GM18873 (cell line): ENCODE results near the gene SFTA2.
"Not testable (repeated sequence)": the region's sequence is repeated elsewhere in the genome, so short reads cannot be mapped to it uniquely, and the experiment has no call there.

ENCODE experiments used
- ATAC-seq: cut with Tn5 transposase; IDR thresholded peaks from one replicate; pipeline ENCODE4 v1.9.1; 2021; ENCODE audit warnings: mild to moderate bottlenecking, moderate library complexity, moderate number of reproducible peaks; ENCODE audit not compliant: unreplicated experiment, low FRiP score

SFTA2 gene

DNA sequence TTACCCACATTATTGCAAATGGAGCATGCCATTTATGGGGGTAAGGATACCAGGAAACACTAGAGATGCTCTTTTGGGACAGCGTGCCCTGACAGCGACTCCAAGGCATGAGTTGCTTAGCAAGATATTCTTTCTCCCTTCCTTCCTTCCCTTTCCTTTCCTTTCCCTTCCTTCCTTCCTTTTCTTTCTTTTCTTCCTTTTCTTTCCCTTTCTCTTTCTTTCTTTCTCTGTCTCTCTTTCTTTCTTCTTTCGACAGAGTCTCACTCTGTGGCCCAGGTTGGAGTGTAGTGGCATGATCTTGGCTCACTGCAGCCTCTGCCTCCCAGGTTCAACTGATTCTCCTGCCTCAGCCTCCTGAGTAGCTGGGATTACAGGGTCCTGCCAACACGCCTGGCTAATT is 12.1 kb upstream of the SFTA2 start:
- ATAC-seq = no peak

DNA sequence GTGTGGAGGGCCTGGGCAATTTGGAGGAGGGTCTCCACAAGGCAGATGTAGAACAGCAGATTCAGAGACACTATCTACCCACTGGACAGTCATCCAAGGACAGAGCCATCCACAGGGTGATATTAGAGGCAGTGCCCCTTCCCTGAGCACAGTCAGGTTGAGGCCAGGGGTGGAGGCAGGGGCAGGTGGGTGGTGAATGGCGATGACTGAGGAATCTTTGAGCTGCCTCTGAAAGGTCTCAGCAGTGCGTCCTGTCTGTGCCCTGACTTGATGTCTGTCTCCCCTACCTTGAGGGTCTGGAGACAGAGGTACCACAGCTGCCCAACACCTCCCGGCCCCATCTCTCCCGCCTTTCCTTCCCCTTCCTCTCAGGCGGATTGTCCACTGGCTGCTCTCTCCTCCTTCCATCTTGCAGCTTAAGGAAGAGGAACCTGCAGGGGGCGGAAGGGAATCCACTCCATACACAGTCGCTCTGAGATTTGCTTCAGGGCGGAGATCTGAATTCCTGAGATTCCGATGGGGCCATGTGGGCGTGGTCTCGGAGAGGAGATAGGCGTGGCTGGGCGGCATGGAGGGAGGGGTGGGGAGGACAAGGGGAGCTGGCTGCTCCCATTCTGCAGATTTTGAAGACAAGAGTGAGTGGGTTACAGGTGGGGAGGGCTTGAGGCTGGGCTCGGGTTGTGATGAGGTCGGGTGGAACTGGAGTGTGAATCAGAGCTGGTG is 10.5 kb upstream of the SFTA2 start:
- ATAC-seq = no peak

DNA sequence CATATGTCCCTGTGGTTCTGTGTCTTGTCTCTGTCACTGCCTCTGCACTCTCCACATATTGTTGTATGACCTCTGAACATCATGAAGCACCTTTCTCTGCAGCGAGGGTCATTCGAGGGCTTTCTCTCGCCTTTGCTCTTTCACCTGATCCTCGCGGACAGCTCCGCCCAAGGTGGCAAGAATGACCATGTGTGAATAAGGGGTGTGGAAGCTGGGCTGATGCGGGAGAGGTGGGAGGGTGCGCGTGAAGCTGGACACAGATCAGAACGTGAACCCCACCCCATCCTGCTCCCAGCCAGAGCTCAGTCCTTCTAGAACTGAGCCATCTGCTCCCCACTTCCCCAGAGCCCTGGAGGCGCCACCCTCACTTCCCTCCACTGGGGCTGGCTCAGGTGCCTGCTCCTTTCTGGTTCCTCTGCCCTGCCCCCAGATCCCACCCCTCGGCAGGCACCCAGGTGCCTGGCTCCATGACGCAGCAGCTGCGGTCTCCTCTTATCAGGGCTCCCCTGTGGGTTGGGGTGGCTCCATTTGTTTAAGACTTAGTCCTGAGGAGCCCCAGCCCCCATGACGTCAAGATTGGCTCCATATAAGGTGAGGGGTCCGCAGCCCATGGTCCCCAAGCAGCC is 8.5 kb upstream of the SFTA2 start, which contains the start of gene MUCL3:
Gene MUCL3, plus strand, starts transcription at position 613 of the 626 bp plus-strand sequence. CDS start 27 bp downstream, outside the sequence.
- ATAC-seq = no peak

DNA sequence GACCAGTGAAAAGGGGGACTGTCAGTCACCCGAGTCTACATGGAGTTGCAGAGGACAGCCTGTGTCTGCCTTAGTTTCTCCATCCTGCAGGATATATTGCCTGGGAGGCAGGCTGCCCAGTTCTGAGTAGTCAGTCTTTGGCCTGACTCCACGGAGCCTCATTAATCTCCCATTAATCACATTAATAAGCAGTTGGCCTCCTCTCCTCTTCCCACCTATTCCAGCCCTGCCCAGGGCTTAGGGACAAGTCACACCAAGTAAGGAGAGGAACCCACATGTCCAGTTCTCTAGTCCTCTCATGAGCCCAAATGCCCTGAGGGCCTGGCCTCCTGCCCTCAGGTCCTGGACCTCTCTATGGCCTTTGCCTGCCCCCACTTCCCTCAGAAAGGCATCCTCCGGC is 7.5 kb upstream of the SFTA2 start:
- ATAC-seq = no peak

DNA sequence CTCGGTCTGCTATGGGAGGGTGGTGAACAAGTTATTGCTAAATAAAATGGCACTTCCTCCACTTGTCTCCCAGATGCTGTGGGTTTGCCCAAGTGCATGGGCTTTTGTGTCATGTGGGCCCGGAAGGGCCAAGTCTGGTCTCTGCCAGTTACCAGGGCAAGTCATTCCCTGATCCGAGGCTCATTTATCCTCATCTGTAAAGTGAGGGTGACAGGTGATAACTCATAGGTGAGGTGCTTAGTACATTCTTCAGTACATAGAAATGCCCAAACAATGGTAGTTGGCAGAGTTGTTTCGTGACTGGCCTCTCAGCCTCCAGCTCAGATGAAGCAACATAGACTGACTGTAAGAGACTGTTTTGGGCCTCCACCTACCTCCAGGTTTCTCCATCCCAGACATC is 6.8 kb upstream of the SFTA2 start:
- no peak for ATAC-seq

DNA sequence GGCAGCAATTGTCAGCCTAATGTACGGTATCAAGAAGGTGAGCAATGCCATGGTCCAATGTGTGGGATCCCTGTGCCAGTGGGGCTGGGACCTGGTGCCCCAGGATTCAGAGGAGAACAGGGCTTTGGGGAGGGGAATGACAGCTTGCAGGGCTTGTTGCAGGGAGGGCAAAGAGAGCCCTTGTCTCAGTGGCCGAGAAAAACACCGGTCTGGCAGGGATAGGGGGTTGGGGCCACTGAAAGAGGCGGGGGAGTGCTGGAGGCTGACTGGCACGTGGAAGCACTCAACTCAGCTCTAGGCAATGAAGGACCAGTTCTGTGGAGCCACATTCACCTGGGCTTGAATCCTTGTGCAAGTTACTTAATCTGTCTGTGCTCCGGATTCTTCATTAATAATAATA is 5.3 kb upstream of the SFTA2 start:
- ATAC-seq = no peak

DNA sequence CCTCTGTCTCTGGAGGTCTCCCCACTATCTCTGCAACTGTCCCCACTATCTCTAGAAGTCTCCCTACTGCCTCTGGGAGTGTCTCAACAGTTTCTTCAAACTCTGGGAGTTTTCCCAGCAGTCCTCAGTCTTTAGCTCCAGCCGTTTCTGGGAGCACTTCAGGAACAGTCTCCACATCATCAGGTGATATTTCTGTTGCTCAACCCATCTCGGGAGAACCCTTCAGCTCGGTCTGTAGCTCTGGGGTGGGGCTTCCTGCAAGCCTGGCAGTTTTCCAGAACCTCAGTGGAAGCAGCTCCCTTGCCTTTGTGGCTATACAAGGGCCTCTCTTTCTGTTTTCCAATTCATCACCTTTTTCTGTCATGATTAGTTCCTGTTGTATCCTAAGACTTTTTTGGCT is 3.0 kb upstream of the SFTA2 start:
- ATAC-seq = no peak

DNA sequence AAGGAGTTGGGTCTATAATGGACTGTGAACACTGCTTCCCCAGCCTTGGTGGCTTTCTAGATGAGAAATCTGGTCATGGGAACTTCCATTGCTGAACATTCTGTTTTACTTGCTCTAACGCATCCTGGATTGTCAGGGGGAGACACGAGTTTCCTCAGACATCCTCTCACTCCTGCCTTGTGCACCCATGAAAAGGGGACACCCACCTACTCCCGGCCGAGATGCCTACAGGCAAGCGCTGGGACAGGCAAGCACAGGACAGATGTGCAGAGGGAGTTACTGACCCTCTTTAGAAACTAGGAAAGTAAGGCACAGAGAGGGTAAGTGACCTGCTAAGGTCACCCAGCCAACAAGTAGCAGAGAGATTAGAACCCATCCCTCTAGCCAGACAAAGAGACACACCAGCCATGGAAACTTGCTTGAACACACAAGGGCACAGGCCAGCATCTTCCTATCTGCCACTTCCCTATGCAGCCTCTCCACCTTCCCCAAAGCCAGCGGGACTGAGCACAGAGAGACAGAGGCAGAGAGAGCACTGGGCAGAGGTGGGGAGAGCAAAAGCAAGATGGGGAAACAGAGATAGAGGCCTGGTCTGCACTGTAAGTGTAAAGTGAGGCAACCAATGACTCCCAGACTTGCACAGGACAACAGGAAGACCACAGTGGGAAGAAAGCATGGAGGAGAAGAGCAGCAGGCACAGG is 845 bp upstream of the SFTA2 start:
- no peak for ATAC-seq

DNA sequence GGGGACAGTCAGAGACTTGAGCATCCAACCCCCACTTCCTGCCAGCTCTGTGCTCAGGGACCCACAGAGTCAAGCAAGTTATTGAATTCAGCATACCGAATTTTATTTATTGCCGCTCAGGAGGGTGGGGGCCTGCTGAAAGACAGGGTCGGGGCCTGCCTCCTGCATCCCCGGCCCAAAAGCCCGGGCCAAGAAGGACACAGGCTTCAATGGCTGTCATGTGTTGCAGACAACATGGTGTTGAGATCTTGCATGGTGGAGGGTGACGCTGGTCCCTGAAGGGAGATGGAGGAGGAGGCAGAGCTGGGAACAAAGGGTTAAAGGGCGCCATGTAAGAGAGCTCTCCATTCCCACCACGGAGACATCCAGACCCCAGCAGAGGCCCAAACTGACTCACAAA is 698 bp downstream of the SFTA2 start:
- ATAC-seq = no peak

DNA sequence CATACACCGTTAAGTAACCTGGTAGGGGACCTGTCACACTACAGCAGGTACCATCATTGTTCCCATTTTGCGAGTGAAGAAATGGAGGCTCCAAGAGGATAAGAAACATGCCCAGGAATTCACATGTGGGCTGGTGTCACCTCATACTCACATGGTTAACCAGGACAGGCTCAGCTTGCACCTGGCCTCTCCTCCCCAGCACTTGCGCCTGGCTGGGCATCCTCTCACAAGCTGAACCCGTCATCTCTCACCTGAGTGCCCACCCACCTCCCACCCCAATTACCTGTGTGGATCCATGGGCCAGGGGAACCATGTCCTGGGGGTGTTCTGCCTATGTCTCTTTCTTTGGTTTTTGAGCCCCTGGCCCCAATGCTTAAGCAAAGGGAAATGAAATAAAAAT is 1.5 kb downstream of the SFTA2 start:
- no peak for ATAC-seq

DNA sequence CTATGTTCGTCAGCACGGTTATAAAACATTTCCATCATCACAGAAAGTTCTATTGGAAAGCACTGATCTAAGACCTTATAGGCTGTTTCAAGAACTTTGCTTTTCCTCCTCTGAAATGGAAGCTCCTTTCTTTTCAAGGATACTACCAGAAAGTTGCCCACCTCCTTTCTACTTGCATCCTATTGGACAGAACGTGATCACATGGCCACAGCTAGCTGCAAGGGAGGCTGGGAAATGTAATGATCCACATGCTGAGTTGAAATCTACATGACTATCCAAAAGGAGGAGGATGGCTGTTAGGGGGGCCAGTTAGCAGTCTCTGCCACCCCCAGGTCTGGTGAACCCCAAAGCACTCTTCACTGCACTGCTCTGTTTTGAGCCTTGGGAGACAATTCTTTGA is 3.3 kb downstream of the SFTA2 start:
- ATAC-seq = no peak

DNA sequence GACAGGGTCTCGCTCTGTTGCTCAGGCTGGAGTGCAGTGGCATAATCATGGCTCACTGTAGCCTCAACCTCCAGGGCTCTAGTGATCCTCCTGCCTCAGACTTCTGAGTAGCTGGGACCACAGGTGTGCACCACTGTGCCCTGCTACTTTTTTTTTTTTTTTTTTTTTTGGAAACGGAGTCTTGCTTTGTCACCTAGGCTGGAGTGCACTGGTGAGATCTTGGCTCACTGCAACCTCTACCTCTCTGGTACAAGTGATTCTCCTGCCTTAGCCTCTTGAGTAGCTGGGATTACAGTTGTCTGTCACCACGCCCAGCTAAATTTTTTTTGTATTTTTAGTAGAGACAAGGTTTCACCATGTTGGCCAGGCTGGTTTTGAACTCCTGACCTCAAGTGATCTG is 4.9 kb downstream of the SFTA2 start:
- not testable (repeated sequence) for ATAC-seq

DNA sequence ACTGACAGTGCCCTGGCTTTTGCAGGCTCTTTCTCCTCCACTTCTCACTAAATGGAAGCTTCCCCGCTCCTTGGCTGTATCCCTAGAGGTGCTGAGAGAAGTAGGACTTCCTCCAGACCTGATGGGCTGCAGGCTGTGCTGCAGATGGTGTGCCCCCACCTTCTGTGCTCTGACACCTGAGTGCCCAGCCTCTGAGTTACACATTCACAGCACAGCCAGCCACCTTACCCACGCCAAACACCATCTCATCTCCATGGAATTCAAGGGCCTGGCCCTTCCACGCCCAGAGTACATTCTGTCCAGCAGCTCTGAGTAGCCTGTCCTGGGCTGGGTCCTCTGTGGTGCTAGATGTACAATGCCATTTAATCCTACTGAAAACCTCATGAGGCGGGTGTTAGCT is 5.3 kb downstream of the SFTA2 start:
- ATAC-seq = no peak

DNA sequence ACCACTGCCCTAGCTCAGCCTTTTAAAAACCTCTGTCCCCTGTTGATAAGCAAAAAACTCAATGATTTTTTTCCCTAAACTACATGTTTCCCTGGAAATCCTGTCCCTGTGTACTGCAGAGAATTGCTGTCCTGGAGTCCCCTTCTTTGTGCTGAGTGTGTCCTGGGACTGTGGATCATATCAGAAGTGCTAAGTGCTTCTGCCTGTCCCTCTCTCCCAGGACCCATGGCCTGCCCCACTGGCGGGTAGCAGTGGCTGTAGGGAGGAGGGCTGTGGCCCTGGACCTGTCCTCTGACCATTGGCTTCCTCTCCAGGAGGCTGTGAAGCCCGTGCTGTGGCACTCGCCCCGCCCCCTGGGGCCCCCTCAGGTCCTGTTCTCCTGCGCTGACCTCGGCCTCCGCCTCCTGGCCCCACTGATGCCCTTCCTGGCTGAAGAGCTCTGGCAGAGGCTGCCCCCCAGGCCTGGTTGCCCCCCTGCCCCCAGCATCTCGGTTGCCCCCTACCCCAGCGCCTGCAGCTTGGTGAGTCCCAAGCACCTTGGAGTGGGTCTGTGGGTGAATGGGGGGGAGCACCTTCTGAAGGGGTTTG is 7.8 kb downstream of the SFTA2 start:
- ATAC-seq = not testable (repeated sequence)

DNA sequence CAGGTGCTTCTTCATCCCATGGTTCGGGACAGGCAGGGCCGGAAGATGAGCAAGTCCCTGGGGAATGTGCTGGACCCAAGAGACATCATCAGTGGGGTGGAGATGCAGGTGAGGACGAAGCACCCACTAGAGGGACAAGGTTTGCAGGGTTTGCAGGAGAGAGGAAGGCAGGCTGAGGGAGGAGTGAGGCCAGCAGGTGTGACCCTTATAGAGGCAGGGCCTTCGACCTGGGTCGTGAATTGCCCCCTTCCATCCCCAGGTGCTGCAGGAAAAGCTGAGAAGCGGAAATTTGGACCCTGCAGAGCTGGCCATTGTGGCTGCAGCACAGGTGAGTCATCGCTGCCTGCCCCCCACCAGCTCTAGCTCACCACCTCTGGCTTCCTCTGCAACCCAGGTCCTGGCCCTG is 9.5 kb downstream of the SFTA2 start:
- ATAC-seq = no peak

DNA sequence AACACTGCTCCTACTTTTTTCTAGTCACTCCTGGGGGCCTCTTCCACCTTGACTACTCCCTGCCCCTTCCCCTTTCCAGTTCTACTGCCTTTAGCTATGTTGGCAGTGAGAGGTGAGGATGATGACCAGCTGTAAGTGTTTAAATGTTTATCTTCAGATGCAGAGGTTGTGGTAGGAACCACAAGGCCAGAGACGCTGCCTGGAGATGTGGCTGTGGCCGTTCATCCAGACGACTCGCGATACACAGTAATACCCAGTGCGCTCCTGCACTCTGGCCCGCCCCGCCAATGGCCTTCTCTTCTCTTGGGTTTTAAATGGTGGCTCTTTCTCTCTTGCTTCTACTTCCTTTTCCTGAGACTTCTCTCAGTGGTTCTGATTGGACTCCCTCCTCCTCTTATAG is 13.3 kb downstream of the SFTA2 start:
- ATAC-seq = no peak

DNA sequence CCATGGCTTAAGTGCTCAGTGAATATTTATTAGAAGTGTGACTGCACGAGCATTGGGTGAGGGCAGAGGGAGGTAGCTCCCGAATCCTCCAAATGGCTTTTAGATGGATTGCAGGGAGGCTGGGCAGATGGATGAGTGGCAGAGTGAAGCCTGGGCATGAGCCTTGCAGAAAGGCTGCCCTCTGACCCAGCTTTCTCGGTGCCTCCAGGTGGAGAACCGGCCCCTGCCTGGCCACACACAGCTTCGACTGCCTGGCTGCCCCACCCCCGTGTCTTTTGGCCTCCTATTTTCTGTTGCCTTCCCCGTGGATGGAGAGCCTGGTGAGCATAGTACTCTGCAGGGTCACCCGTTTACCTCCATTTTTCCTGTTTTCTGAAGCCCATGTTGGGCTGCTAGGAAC is 14.5 kb downstream of the SFTA2 start:
- no peak for ATAC-seq

DNA sequence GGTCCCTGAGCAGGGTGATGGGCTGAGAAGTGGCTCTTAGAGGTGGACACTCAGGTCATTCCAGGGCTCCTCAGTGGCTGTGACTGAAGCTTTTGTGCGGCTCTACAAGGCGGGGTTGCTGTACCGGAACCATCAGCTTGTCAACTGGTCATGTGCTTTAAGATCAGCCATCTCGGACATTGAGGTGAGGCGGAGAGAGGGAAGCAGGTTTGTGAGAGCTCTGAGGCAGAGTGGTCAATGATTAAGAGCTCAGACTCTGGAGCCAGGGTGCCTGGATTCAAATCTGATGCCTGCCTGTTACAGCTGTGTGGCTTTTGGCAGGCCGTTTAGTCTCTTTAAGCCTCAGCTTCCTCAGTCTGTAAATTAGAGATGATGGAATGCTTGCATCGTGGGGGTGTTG is 14.9 kb downstream of the SFTA2 start:
- no peak for ATAC-seq

DNA sequence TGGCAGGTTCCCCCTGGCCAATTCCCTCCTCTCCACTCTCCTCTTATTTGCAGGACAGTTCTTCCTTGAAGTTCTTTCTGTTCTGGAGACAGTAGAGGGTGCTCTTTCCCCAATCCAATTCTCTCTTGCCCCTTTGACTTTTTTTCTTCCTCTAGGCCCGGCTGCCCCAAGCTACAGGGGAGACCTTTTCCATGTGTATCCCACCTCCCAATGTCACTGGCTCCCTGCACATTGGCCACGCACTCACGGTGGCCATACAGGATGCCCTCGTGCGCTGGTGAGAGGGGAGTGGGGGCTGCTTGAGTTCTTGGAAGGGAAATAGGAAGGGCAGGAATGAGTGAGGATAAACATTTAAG is 16.4 kb downstream of the SFTA2 start:
- ATAC-seq = no peak

DNA sequence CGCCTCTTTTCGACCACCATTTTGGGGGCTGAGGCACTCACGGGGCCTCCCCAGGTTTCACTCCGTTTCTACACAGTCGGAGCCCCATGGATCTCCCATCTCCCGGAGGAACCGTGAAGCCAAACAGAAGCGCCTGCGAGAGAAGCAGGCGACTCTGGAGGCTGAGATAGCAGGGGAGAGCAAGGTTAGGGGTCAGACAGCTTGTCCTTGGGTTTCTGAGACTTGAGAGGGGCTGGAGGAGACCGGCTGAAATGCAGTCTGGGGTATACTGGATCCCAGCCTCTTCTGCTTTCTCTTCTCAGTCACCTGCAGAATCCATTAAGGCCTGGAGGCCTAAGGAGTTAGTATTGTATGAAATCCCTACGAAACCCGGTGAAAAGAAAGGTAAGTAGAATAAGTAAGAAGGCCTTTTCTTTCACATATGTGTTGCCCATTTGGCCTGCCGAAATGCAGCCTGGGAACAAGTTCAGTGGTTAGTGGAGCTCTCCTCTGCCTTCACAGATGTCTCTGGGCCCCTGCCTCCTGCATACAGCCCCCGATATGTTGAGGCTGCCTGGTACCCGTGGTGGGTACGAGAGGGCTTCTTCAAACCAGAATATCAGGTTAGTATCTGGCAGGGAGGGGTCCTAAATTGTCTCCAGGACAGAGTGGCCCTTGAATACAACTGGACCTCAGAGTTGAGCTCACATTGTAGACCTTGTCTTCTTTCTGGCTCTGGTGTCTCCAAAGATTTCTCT is 16.9 kb downstream of the SFTA2 start:
- no peak for ATAC-seq
